Measurements from ENCODE around the gene SMARCE1.

The SMARCE1 gene

GRCh38 chr17:40610359-40610758, 37.3 kb downstream of the SMARCE1 start:
- TF ChIP-seq CTCF (IDR thresholded peaks at IDR 0.05; ENCODE audit: extremely low read depth, missing control alignments): no peak
- no peak for DNase-seq (ENCODE audit: low spot score)

GRCh38 chr17:40608061-40608581, 39.5 kb downstream of the SMARCE1 start:
- no peak for TF ChIP-seq CTCF (IDR thresholded peaks at IDR 0.05; ENCODE audit: extremely low read depth, missing control alignments)
- DNase-seq (ENCODE audit: low spot score): no peak

- no peak for TF ChIP-seq CTCF (IDR thresholded peaks at IDR 0.05; ENCODE audit: extremely low read depth, missing control alignments)
- DNase-seq (ENCODE audit: low spot score): no peak
Observed at GRCh38 chr17:40607641-40608040, 40.0 kb downstream of the SMARCE1 start.

GRCh38 chr17:40606548-40607353, 40.9 kb downstream of the SMARCE1 start:
- no peak for DNase-seq (ENCODE audit: low spot score)
- TF ChIP-seq CTCF (IDR thresholded peaks at IDR 0.05; ENCODE audit: extremely low read depth, missing control alignments): no peak

- no peak for TF ChIP-seq CTCF (IDR thresholded peaks at IDR 0.05; ENCODE audit: extremely low read depth, missing control alignments)
Observed at GRCh38 chr17:40605306-40605705, 42.3 kb downstream of the SMARCE1 start.

GRCh38 chr17:40604327-40605080, 43.1 kb downstream of the SMARCE1 start:
- DNase-seq (ENCODE audit: low spot score): no peak
- TF ChIP-seq CTCF (IDR thresholded peaks at IDR 0.05; ENCODE audit: extremely low read depth, missing control alignments): no peak

More at GRCh38 chr17:40605306-40605705, 42.3 kb downstream of the SMARCE1 start:
- no peak for DNase-seq (ENCODE audit: low spot score)
